PC-9 (cell line): ENCODE data around the gene B2M. TPM values are rescaled to one million over a fixed set of nuclear protein-coding genes. Genes with fewer than 3 reads are reported as not detected.

Experiments used
- Bru-seq: library from RNA; stranded (reverse); fragments of 400-500 nt; gene quantifications from one replicate; lab custom pipeline; 2021; lab: Mats Ljungman, UMichigan
- BruChase-seq, 2 experiments: library from RNA; stranded (reverse); fragments of 400-500 nt; gene quantifications; one replicate each; lab custom pipeline; 2021; lab: Mats Ljungman, UMichigan
- BruUV-seq: library from RNA; stranded (reverse); fragments of 400-500 nt; replicated peaks from 2 replicates; lab custom pipeline; 2021; lab: Mats Ljungman, UMichigan
- CTCF ChIA-PET: fragments of 300-600 bp; sonication (Branson Sonifier 250); formaldehyde crosslinking; loops from one replicate; lab custom pipeline; 2022; ENCODE audit warnings: antibody characterized with exemption; lab: Charles Lee
- POLR2A ChIA-PET: fragments of 300-600 bp; sonication (Branson Sonifier 250); formaldehyde crosslinking; loops from one replicate; lab custom pipeline; 2022; ENCODE audit warnings: antibody characterized with exemption; ENCODE audit not compliant: unreplicated experiment; lab: Charles Lee
- DNase-seq, 2 experiments: peaks; one replicate each; pipeline versions ENCODE4 v3.0.0 to v3.0.0-alpha.2; 2015 to 2022; ENCODE audit warnings: mixed read lengths in 1 of 2
- H2AFZ ChIP-seq: fragments of 200-600 bp; sonication (generic); 2 replicates; pipeline ENCODE4 v1.8.1; 2017; ENCODE audit warnings: antibody characterized with exemption
- H3F3A ChIP-seq: fragments of 200-600 bp; sonication (generic); 2 replicates; pipeline ENCODE4 v1.8.1; 2017; ENCODE audit warnings: antibody characterized with exemption, mild to moderate bottlenecking, low read depth; ENCODE audit not compliant: insufficient read depth
- H3K27ac ChIP-seq: fragments of 200-600 bp; sonication (generic); 2 replicates; pipeline ENCODE4 v1.6.1; 2016; ENCODE audit warnings: mixed run types
- H3K27me3 ChIP-seq: fragments of 200-600 bp; sonication (generic); 2 replicates; pipeline ENCODE4 v1.6.1; 2016; ENCODE audit warnings: low read depth, mixed run types; ENCODE audit not compliant: insufficient read depth
- H3K36me3 ChIP-seq: fragments of 200-600 bp; sonication (generic); 2 replicates; pipeline ENCODE4 v1.6.1; 2016; ENCODE audit warnings: low read depth, mixed run types
- H3K4me1 ChIP-seq: fragments of 200-600 bp; sonication (generic); replicated peaks from 2 replicates; pipeline ENCODE4 v1.6.1; 2016; ENCODE audit warnings: mixed run types; ENCODE audit not compliant: insufficient read depth
- H3K4me2 ChIP-seq: fragments of 200-600 bp; sonication (generic); 2 replicates; pipeline ENCODE4 v1.6.1; 2017; ENCODE audit warnings: mixed run types
- H3K4me3 ChIP-seq: fragments of 200-600 bp; sonication (generic); 2 replicates; pipeline ENCODE4 v1.6.1; 2016; ENCODE audit warnings: mixed run types
- H3K79me2 ChIP-seq: fragments of 200-600 bp; sonication (generic); 2 replicates; pipeline ENCODE4 v1.6.1; 2017; ENCODE audit warnings: low read depth, mixed run types
- H3K9me2 ChIP-seq: fragments of 200-600 bp; sonication (generic); 2 replicates; pipeline ENCODE4 v1.8.1; 2017; ENCODE audit warnings: mild to moderate bottlenecking; ENCODE audit not compliant: insufficient read depth
- H3K9me3 ChIP-seq: fragments of 200-600 bp; sonication (generic); 2 replicates; pipeline ENCODE4 v1.8.1; 2016; ENCODE audit warnings: low read depth; ENCODE audit not compliant: insufficient read depth
- H4K20me1 ChIP-seq: fragments of 200-600 bp; sonication (generic); 2 replicates; pipeline ENCODE4 v1.8.1; 2017; ENCODE audit not compliant: insufficient read depth
- EZH2 ChIP-seq: fragments of 200-600 bp; sonication (generic); IDR thresholded peaks from 2 replicates; pipeline ENCODE4 v1.8.0; 2017; ENCODE audit warnings: antibody characterized with exemption, low read depth
- intact Hi-C: fragments of 100-400 bp; cut with micrococcal nuclease; formaldehyde crosslinking; loops from one replicate; pipeline ENCODE4 v1.10.0; 2022; ENCODE audit not compliant: unreplicated experiment
- long read RNA-seq: library from polyadenylated mRNA; stranded (forward); transcript quantifications from one replicate; pipeline ENCODE4 v2.0.0, GENCODE V29; 2022
- total RNA-seq: library from RNA; stranded (reverse); gene quantifications from 2 replicates; pipeline ENCODE4 v1.2.3, GENCODE V29; 2021
- TF ChIP-seq, protein P1 (sequence below): fragments of 200-600 bp; sonication (generic); conservative IDR thresholded peaks from 2 replicates; pipeline ENCODE4 v1.6.1; 2017; ENCODE audit warnings: mixed run types, antibody characterized with exemption, mild to moderate bottlenecking, moderate library complexity

The B2M gene
- total RNA-seq = 606 and 685 TPM in 2 replicates
- percentile 92 among the genes with signal in this experiment for Bru-seq, nascent RNA
- percentile 97 among the genes with signal in this experiment for BruChase-seq, experiment 1, labeled RNA remaining after a 2-hour chase
- percentile 97 among the genes with signal in this experiment for BruChase-seq, experiment 2, labeled RNA remaining after a 6-hour chase
- long read RNA-seq, transcript B2M-214 (1 exons, 2,403 nt) = minor isoform, 9 of 2,058 reads
- long read RNA-seq, transcript B2M-213 (1 exons, 2,329 nt) = minor isoform, 32 of 2,058 reads
- long read RNA-seq, transcript B2M-204 (4 exons, 1,705 nt) = major isoform, 1,980 of 2,058 reads
- long read RNA-seq, transcript B2M-208 (3 exons, 1,081 nt) = minor isoform, 11 of 2,058 reads
- long read RNA-seq, partial matches to known transcripts = 9 of 2,058 reads
- long read RNA-seq, other reads (novel, unspliced or antisense) = 16 of 2,058 reads

DNA sequence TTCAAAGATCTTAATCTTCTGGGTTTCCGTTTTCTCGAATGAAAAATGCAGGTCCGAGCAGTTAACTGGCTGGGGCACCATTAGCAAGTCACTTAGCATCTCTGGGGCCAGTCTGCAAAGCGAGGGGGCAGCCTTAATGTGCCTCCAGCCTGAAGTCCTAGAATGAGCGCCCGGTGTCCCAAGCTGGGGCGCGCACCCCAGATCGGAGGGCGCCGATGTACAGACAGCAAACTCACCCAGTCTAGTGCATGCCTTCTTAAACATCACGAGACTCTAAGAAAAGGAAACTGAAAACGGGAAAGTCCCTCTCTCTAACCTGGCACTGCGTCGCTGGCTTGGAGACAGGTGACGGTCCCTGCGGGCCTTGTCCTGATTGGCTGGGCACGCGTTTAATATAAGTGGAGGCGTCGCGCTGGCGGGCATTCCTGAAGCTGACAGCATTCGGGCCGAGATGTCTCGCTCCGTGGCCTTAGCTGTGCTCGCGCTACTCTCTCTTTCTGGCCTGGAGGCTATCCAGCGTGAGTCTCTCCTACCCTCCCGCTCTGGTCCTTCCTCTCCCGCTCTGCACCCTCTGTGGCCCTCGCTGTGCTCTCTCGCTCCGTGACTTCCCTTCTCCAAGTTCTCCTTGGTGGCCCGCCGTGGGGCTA is at the start of gene B2M, which contains the start of gene PATL2:
Gene B2M (plus strand): TSS at position 422 of the 647 bp plus-strand sequence. CDS start 30 bp downstream, at position 452.
Gene PATL2 (minus strand): TSS at position 228 of the 647 bp plus-strand sequence. CDS start 34,833 bp downstream, outside the sequence.
- Histone ChIP-seq H3K79me2 (peaks cover 41% of the 10 kb centered on the region), H3K27me3 (no peaks in the 10 kb centered on the region), H3K9me2 (no peaks in the 10 kb centered on the region), H3F3A (peaks cover 10% of the 10 kb centered on the region; the same call in 1 of the 2 replicates), H3K4me2 (peak within 1 kb of the TSS; percentile 93), H3K36me3 (no peaks in the 10 kb centered on the region; the same call in 1 of the 2 replicates), H4K20me1 (no peaks in the 10 kb centered on the region), H3K4me3 (peak within 1 kb of the TSS; percentile 94), H3K4me1 (peaks cover 21% of the 10 kb centered on the region), H3K27ac (peak within 1 kb of the TSS; percentile 53), H2AFZ (peak within 1 kb of the TSS; percentile 88), H3K9me3 (no peaks in the 10 kb centered on the region)
- no TSS peak for BruUV-seq
- intact Hi-C loops = loop anchor here (1.0 kb wide), 2 partner anchors 15 to 48 kb away; partner anchors contain the start of gene SPG11
- TF ChIP-seq EZH2 = no peak
- TF ChIP-seq, protein P1, sequence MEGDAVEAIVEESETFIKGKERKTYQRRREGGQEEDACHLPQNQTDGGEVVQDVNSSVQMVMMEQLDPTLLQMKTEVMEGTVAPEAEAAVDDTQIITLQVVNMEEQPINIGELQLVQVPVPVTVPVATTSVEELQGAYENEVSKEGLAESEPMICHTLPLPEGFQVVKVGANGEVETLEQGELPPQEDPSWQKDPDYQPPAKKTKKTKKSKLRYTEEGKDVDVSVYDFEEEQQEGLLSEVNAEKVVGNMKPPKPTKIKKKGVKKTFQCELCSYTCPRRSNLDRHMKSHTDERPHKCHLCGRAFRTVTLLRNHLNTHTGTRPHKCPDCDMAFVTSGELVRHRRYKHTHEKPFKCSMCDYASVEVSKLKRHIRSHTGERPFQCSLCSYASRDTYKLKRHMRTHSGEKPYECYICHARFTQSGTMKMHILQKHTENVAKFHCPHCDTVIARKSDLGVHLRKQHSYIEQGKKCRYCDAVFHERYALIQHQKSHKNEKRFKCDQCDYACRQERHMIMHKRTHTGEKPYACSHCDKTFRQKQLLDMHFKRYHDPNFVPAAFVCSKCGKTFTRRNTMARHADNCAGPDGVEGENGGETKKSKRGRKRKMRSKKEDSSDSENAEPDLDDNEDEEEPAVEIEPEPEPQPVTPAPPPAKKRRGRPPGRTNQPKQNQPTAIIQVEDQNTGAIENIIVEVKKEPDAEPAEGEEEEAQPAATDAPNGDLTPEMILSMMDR = no peak
- DNase-seq = peak; percentile 88 to 95
- ChIA-PET CTCF (interaction anchor here (0.5 to 1.6 kb wide), 6 partner anchors 15 to 307 kb away, joined by 3 to 6 read pairs (median 3); partner anchors contain the start of gene SPG11), POLR2A (interaction anchor here (0.6 to 1.2 kb wide), 3 partner anchors 16 to 48 kb away, joined by 3 to 7 read pairs (median 5); partner anchors contain the start of gene SPG11)

DNA sequence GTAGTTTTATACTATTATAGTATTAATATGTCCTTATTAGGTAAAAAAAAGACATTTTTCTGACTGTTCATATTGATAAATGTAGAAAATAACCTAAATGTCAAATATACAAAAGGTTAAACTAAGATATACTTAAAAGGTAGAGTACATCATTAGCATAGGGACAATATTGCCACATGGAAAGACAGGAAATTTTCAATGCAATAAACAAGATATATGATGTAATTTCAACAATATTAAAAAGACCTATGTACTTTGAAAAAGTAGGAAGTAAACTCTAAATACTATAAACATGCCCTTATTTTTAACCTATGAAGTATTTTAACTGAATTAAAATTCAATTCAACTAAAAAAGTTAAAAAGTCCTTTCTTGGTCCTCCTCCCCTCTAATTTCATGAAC is 49.7 kb upstream of the B2M start:
- TF ChIP-seq EZH2 = no peak
- TF ChIP-seq, protein P1 = no peak
- Histone ChIP-seq H3K79me2 (peaks cover 20% of the 10 kb centered on the region), H3K36me3 (peaks cover 4% of the 10 kb centered on the region; the same call in 1 of the 2 replicates), H3F3A (no peaks in the 10 kb centered on the region), H3K4me3 (peak overlapping the region; percentile 75; the same call in 1 of the 2 replicates), H3K4me1 (peaks cover 13% of the 10 kb centered on the region), H3K27ac (0 out of 2 replicates have a peak overlapping the region, but pooled peaks have one; percentile 78), H4K20me1 (no peaks in the 10 kb centered on the region), H3K9me2 (no peaks in the 10 kb centered on the region), H3K9me3 (no peaks in the 10 kb centered on the region), H3K4me2 (peak overlapping the region; percentile 91), H3K27me3 (no peaks in the 10 kb centered on the region), H2AFZ (no peak overlapping the region)
- BruUV-seq = no TSS peak
- ChIA-PET CTCF (interaction anchor here (0.7 to 1.2 kb wide), 2 partner anchors 50 to 76 kb away, joined by 6 to 26 read pairs; partner anchors contain the start of gene B2M), POLR2A (no interaction called here)
- intact Hi-C loops = loop anchor here (5.0 kb wide), 1 partner anchor 176 kb away; no protein-coding TSS in a partner anchor
- DNase-seq = no peak
